Hepatocyte (in vitro differentiated cells): ENCODE results near the gene CRTAC1. TPM values are rescaled to one million over a fixed set of nuclear protein-coding genes. Genes with fewer than 3 reads are reported as not detected.

ENCODE experiments used
- DNase-seq: peaks from one replicate; pipeline ENCODE4 v3.0.0-alpha.2; 2016; ENCODE audit warnings: low spot score
- H2AFZ ChIP-seq: fragments of 200-600 bp; sonication (generic); 2 replicates; pipeline ENCODE4 v1.6.0; 2016; ENCODE audit warnings: antibody characterized with exemption, mild to moderate bottlenecking
- H3K27ac ChIP-seq: fragments of 200-600 bp; sonication (generic); 2 replicates; pipeline ENCODE4 v1.5.1; 2016; ENCODE audit warnings: mild to moderate bottlenecking
- H3K27me3 ChIP-seq: fragments of 200-600 bp; sonication (generic); 2 replicates; pipeline ENCODE4 v1.6.1; 2016
- H3K36me3 ChIP-seq: fragments of 200-600 bp; sonication (generic); replicated peaks from 2 replicates; pipeline ENCODE4 v1.5.1; 2016; ENCODE audit warnings: low read depth; ENCODE audit not compliant: insufficient read depth
- H3K4me1 ChIP-seq: fragments of 200-600 bp; sonication (generic); 2 replicates; pipeline ENCODE4 v1.5.1; 2016; ENCODE audit warnings: mild to moderate bottlenecking, moderate library complexity; ENCODE audit not compliant: insufficient read depth
- H3K4me2 ChIP-seq: fragments of 200-600 bp; sonication (generic); 2 replicates; pipeline ENCODE4 v1.6.0; 2016
- H3K4me3 ChIP-seq: fragments of 200-600 bp; sonication (generic); 2 replicates; pipeline ENCODE4 v1.5.1; 2016; ENCODE audit warnings: mild to moderate bottlenecking
- H3K79me2 ChIP-seq: fragments of 200-600 bp; sonication (generic); 2 replicates; pipeline ENCODE4 v1.6.0; 2017; ENCODE audit warnings: mild to moderate bottlenecking
- H3K9me2 ChIP-seq: fragments of 200-600 bp; sonication (generic); replicated peaks from 2 replicates; pipeline ENCODE4 v1.6.0; 2017; ENCODE audit warnings: mild to moderate bottlenecking; ENCODE audit not compliant: insufficient read depth
- H3K9me3 ChIP-seq: fragments of 200-600 bp; sonication (generic); 2 replicates; pipeline ENCODE4 v1.5.1; 2016; ENCODE audit warnings: low read depth, mild to moderate bottlenecking
- H4K20me1 ChIP-seq: fragments of 200-600 bp; sonication (generic); 2 replicates; pipeline ENCODE4 v1.6.0; 2016; ENCODE audit warnings: mild to moderate bottlenecking; ENCODE audit not compliant: insufficient read depth, poor library complexity, severe bottlenecking
- EZH2 ChIP-seq: fragments of 200-600 bp; sonication (generic); IDR thresholded peaks from 2 replicates; pipeline ENCODE4 v1.6.1; 2016; ENCODE audit warnings: antibody characterized with exemption, mild to moderate bottlenecking, borderline replicate concordance
- EZH2phosphoT487 ChIP-seq: fragments of 200-600 bp; sonication (generic); IDR thresholded peaks from one replicate; pipeline ENCODE4 v1.6.1; 2018; ENCODE audit warnings: antibody characterized with exemption, mild to moderate bottlenecking, low read depth, moderate library complexity; ENCODE audit not compliant: unreplicated experiment, severe bottlenecking
- WGBS: methylation state at CpG from one replicate; pipeline ENCODE4 v1.1.6; 2016; ENCODE audit warnings: low lambda C conversion rate; ENCODE audit errors: missing lambda C conversion rate; 5-methylcytosine and 5-hydroxymethylcytosine counted together
- polyA plus RNA-seq: library from polyadenylated mRNA; unstranded; fragments of >200 nt; fragmentation: Nextera tagmentation; extraction: Ambion mirVana; gene quantifications from 2 replicates; pipeline ENCODE4 v1.2.1, GENCODE V29; 2016
- total RNA-seq: library from RNA; depleted of rRNA; stranded (reverse); fragments of >200 nt; gene quantifications from 2 replicates; pipeline ENCODE4 v1.2.3, GENCODE V29; 2014
- TF ChIP-seq, protein P1 (sequence below): fragments of 200-600 bp; sonication (generic); IDR thresholded peaks from 2 replicates; pipeline ENCODE4 v1.5.1; 2016; ENCODE audit warnings: antibody characterized with exemption, mild to moderate bottlenecking; ENCODE audit not compliant: poor library complexity

The CRTAC1 gene
- total and polyA plus RNA-seq, 2 experiments from 2014 or later: 0.47 to 0.76 TPM

DNA sequence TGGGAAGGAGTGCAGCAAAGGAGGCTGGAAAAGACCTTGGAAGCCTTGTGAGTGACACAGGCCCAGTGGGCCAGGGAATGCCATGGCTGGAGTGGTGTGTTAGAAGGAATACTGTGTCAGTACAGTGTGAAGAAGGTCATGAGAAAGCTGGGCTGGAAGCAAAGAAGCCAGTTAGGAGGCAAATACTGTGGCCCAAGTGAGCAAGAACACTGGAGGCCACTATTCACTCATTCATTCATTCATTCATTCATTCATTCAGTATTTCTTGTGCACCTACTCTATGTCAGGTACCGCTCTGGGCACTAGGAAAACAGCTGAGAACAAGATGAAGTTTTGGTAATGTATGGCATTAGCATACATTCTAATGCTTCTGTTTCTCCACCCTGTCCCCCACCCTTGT lies 9.6 kb downstream of the CRTAC1 start:
- DNase-seq: no peak
- H2AFZ ChIP-seq: no peak overlapping the region
- TF ChIP-seq, protein P1, sequence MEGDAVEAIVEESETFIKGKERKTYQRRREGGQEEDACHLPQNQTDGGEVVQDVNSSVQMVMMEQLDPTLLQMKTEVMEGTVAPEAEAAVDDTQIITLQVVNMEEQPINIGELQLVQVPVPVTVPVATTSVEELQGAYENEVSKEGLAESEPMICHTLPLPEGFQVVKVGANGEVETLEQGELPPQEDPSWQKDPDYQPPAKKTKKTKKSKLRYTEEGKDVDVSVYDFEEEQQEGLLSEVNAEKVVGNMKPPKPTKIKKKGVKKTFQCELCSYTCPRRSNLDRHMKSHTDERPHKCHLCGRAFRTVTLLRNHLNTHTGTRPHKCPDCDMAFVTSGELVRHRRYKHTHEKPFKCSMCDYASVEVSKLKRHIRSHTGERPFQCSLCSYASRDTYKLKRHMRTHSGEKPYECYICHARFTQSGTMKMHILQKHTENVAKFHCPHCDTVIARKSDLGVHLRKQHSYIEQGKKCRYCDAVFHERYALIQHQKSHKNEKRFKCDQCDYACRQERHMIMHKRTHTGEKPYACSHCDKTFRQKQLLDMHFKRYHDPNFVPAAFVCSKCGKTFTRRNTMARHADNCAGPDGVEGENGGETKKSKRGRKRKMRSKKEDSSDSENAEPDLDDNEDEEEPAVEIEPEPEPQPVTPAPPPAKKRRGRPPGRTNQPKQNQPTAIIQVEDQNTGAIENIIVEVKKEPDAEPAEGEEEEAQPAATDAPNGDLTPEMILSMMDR: no peak
- no peak for TF ChIP-seq EZH2phosphoT487
- TF ChIP-seq EZH2: no peak
- peaks cover 38% of the 10 kb centered on the region for H3K27me3 ChIP-seq
- H3K4me2 ChIP-seq: no peak overlapping the region
- no peak overlapping the region for H3K27ac ChIP-seq
- no peaks in the 10 kb centered on the region for H4K20me1 ChIP-seq
- H3K4me3 ChIP-seq: no peak overlapping the region
- H3K36me3 ChIP-seq: no peaks in the 10 kb centered on the region
- no peaks in the 10 kb centered on the region for H3K4me1 ChIP-seq
- 87% methylated on average over 1 of the region's 1 CpG for WGBS
- no peaks in the 10 kb centered on the region for H3K9me2 ChIP-seq
- no peaks in the 10 kb centered on the region for H3K79me2 ChIP-seq
- no peaks in the 10 kb centered on the region for H3K9me3 ChIP-seq

GRCh38 chr10:98020254-98020653 lies 10.2 kb downstream of the CRTAC1 start:
- Histone ChIP-seq H3K36me3 (no peaks in the 10 kb centered on the region), H3K27me3 (peaks cover 34% of the 10 kb centered on the region), H4K20me1 (no peaks in the 10 kb centered on the region), H3K4me1 (no peaks in the 10 kb centered on the region), H3K9me3 (no peaks in the 10 kb centered on the region), H3K9me2 (no peaks in the 10 kb centered on the region), H3K79me2 (no peaks in the 10 kb centered on the region), H3K4me2 (no peak overlapping the region), H2AFZ (no peak overlapping the region), H3K4me3 (no peak overlapping the region), H3K27ac (no peak overlapping the region)
- TF ChIP-seq, protein P1: no peak
- TF ChIP-seq EZH2phosphoT487 (no peak), EZH2 (no peak)
- WGBS: 87% methylated on average over 3 of the region's 3 CpGs
- no peak for DNase-seq

- no peak overlapping the region for H3K4me2 ChIP-seq
- H3K27me3 ChIP-seq: peaks cover 34% of the 10 kb centered on the region
- no peaks in the 10 kb centered on the region for H3K4me1 ChIP-seq
- H4K20me1 ChIP-seq: no peaks in the 10 kb centered on the region
- no peak overlapping the region for H3K4me3 ChIP-seq
- no peaks in the 10 kb centered on the region for H3K9me2 ChIP-seq
- H3K9me3 ChIP-seq: no peaks in the 10 kb centered on the region
- 66% methylated on average over 4 of the region's 4 CpGs for WGBS
- H3K36me3 ChIP-seq: no peaks in the 10 kb centered on the region
- TF ChIP-seq, protein P1: no peak
- TF ChIP-seq EZH2phosphoT487 (no peak), EZH2 (no peak)
- no peak overlapping the region for H2AFZ ChIP-seq
- H3K27ac ChIP-seq: no peak overlapping the region
- no peak for DNase-seq
- no peaks in the 10 kb centered on the region for H3K79me2 ChIP-seq
These were observed 10.6 kb downstream of the CRTAC1 start for GRCh38 chr10:98019784-98020183.
